ENCODE results near the gene ANKRD11.

Gene ANKRD11

DNA sequence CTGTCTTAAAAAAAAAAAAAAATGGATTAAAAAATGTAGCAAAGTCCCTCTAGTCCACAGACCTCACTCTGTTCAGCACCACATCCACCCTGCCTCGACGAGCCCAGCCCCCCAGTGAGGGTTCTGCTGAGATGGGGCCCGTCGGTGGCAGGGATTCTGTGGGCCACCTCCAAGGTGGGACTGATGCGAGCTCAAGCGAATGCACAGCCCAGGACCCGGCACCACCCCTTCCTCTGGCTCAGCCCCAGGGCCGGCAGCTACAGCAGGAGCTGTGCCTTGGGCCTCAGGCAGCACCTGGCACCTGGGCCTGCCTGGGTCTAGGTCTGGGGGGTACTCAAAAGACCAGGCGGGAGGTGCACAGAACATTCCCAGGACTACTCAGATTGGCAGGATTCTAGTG, 213.3 kb downstream of the ANKRD11 start:
- Histone ChIP-seq H3K27me3 (replicated peaks; ENCODE audit: insufficient read depth, low read length) (no peaks in the 10 kb centered on the region), H3F3A (ENCODE audit: insufficient read depth, low read length) (no peaks in the 10 kb centered on the region), H3K4me3 (ENCODE audit: low read length) (no peak overlapping the region), H3K9ac (ENCODE audit: low read length) (no peak overlapping the region), H3K4me1 (ENCODE audit: low read length) (no peaks in the 10 kb centered on the region), H3K27ac (ENCODE audit: low read length) (no peak overlapping the region), H2AFZ (ENCODE audit: low read length) (no peak overlapping the region), H3K79me2 (ENCODE audit: low read length) (no peaks in the 10 kb centered on the region), H4K20me1 (ENCODE audit: insufficient read depth, low read length) (no peaks in the 10 kb centered on the region), H3K9me2 (replicated peaks; ENCODE audit: insufficient read depth, low read length) (no peaks in the 10 kb centered on the region), H3K36me3 (replicated peaks; ENCODE audit: insufficient read depth, low read length) (no peaks in the 10 kb centered on the region), H3K4me2 (ENCODE audit: low read depth, low read length) (no peak overlapping the region), H3K9me3 (replicated peaks; ENCODE audit: insufficient read depth, low read length) (no peaks in the 10 kb centered on the region)
- no peak for TF ChIP-seq EZH2phosphoT487 (IDR thresholded peaks at IDR 0.05; ENCODE audit: low read length)
- TF ChIP-seq EZH2 (optimal IDR thresholded peaks at IDR 0.05; ENCODE audit: low read depth, low read length) = no peak
- TF ChIP-seq, protein P1, sequence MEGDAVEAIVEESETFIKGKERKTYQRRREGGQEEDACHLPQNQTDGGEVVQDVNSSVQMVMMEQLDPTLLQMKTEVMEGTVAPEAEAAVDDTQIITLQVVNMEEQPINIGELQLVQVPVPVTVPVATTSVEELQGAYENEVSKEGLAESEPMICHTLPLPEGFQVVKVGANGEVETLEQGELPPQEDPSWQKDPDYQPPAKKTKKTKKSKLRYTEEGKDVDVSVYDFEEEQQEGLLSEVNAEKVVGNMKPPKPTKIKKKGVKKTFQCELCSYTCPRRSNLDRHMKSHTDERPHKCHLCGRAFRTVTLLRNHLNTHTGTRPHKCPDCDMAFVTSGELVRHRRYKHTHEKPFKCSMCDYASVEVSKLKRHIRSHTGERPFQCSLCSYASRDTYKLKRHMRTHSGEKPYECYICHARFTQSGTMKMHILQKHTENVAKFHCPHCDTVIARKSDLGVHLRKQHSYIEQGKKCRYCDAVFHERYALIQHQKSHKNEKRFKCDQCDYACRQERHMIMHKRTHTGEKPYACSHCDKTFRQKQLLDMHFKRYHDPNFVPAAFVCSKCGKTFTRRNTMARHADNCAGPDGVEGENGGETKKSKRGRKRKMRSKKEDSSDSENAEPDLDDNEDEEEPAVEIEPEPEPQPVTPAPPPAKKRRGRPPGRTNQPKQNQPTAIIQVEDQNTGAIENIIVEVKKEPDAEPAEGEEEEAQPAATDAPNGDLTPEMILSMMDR (IDR thresholded peaks at IDR 0.05; ENCODE audit: low read length) = no peak
- no peak for DNase-seq

- Histone ChIP-seq H3K4me3 (ENCODE audit: low read length) (no peak overlapping the region), H3K9ac (ENCODE audit: low read length) (no peak overlapping the region), H3K36me3 (replicated peaks; ENCODE audit: insufficient read depth, low read length) (no peaks in the 10 kb centered on the region; the same call in 1 of the 2 replicates), H3K27ac (ENCODE audit: low read length) (no peak overlapping the region), H3K4me2 (ENCODE audit: low read depth, low read length) (no peak overlapping the region), H3K9me2 (replicated peaks; ENCODE audit: insufficient read depth, low read length) (no peaks in the 10 kb centered on the region), H3F3A (ENCODE audit: insufficient read depth, low read length) (no peaks in the 10 kb centered on the region), H3K79me2 (ENCODE audit: low read length) (0 out of 2 replicates have a peak, but pooled peaks cover 2% of the 10 kb centered on the region), H3K9me3 (replicated peaks; ENCODE audit: insufficient read depth, low read length) (no peaks in the 10 kb centered on the region), H2AFZ (ENCODE audit: low read length) (no peak overlapping the region), H3K4me1 (ENCODE audit: low read length) (no peaks in the 10 kb centered on the region), H3K27me3 (replicated peaks; ENCODE audit: insufficient read depth, low read length) (no peaks in the 10 kb centered on the region), H4K20me1 (ENCODE audit: insufficient read depth, low read length) (no peaks in the 10 kb centered on the region)
- DNase-seq = no peak
- no peak for TF ChIP-seq EZH2 (optimal IDR thresholded peaks at IDR 0.05; ENCODE audit: low read depth, low read length)
- TF ChIP-seq, protein P1 (IDR thresholded peaks at IDR 0.05; ENCODE audit: low read length) = no peak
- TF ChIP-seq EZH2phosphoT487 (IDR thresholded peaks at IDR 0.05; ENCODE audit: low read length) = no peak
These were observed 214.3 kb downstream of the ANKRD11 start for GRCh38 chr16:89275837-89276720.

GRCh38 chr16:89275284-89275584, 215.1 kb downstream of the ANKRD11 start:
- no peak for DNase-seq
- Histone ChIP-seq H4K20me1 (ENCODE audit: insufficient read depth, low read length) (no peaks in the 10 kb centered on the region), H3K79me2 (ENCODE audit: low read length) (0 out of 2 replicates have a peak, but pooled peaks cover 2% of the 10 kb centered on the region), H3K4me3 (ENCODE audit: low read length) (no peak overlapping the region), H3K9me2 (replicated peaks; ENCODE audit: insufficient read depth, low read length) (no peaks in the 10 kb centered on the region), H3K4me1 (ENCODE audit: low read length) (no peaks in the 10 kb centered on the region), H3K36me3 (replicated peaks; ENCODE audit: insufficient read depth, low read length) (no peaks in the 10 kb centered on the region; the same call in 1 of the 2 replicates), H3K9me3 (replicated peaks; ENCODE audit: insufficient read depth, low read length) (no peaks in the 10 kb centered on the region), H3K4me2 (ENCODE audit: low read depth, low read length) (no peak overlapping the region), H2AFZ (ENCODE audit: low read length) (no peak overlapping the region), H3F3A (ENCODE audit: insufficient read depth, low read length) (no peaks in the 10 kb centered on the region), H3K27ac (ENCODE audit: low read length) (no peak overlapping the region), H3K9ac (ENCODE audit: low read length) (no peak overlapping the region), H3K27me3 (replicated peaks; ENCODE audit: insufficient read depth, low read length) (no peaks in the 10 kb centered on the region)
- TF ChIP-seq EZH2phosphoT487 (IDR thresholded peaks at IDR 0.05; ENCODE audit: low read length) (no peak), EZH2 (optimal IDR thresholded peaks at IDR 0.05; ENCODE audit: low read depth, low read length) (no peak)
- TF ChIP-seq, protein P1 (IDR thresholded peaks at IDR 0.05; ENCODE audit: low read length) = no peak

Measured in MM.1S (cell line).